ENCODE data around the gene GABRG3.
A peak's percentile ranks its signal among the peaks of the same experiment; 100 is the strongest.

GABRG3 gene

DNA sequence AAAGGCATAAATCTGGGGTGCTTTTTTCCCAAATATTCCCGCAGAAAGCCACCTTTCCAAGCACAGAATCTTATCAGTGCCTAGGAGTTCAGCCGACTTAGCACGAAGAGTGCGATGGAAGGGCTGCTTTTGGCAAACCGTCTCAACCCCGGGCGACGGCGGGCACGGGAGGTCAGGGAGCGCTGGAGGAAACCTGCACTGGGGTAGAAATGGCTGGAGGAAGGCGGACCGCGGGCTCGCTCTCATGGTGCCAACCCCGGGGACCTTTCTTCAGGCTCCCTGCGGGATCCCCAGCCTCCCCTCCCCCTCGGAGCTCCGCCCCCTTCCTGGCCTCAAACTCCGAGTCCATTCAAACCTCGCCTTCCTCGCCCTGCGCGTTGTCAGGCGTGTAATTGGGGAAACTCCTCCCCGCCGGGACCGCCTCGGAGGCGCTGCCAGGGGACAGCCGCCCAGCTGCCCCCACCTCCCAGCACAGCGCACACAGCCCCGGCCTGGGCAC lies at the start of gene GABRG3:
Gene GABRG3, plus strand, starts transcription at position 470 of the 499 bp plus-strand sequence.
- DNase-seq: no peak

DNA sequence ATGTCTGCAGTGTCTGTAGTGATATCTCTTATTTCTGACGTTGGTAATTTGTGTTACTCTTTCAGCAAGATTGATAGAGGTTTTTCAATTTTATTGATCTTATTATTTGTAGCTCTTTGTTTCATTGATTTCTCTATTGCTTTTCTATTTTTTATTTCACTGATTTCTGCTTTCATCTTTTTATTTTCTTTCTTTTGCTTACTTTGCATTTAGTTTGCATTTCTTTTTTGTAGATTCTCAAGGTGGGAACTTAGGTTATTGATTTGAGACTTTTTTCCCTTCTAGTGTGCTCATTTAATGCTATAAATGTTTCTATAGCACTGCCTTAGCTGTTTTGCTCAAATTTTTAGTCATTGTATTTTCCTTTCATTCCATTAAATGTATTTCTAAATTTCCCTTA lies 49.5 kb upstream of the GABRG3 start:
- DNase-seq: no peak

DNA sequence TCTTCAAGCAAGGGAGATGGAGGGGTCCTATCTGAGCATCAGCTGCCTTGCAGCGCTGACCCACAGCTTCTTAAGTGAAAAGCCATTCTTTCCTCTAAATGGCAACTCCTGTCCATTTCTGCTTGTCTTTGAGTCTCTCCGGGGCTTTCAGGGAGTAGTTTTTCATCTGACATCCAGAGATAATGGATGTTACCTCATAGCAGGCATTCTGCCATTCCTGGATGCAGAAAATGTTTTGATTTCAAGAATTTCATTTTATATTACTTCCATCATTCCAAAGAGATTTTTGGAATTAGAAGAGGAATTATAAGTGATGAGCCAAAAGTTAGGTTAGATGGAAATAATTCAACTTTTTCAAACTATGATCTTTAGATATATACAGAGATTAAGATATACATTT lies 44.9 kb upstream of the GABRG3 start:
- DNase-seq: no peak

DNA sequence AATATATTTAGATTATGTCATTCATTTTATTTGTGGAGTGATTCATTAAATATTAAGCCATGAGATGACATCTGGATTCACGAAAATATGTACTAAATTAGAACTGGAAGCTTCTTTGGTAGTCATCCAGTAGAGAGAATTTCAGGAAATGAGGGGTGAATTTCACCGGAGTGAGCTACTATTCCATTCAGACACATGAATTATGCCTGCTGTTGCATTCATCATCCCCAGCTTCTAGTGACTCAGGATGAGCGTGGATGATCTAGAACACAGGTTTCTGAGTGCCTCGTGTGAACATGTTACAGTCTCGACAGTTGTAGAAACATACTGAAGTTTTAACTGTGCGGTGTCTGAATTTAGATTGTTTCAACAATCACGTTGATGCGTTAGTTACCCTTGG lies 42.9 kb upstream of the GABRG3 start:
- DNase-seq: no peak

GRCh38 chr15:26929588-26929987 lies 41.4 kb upstream of the GABRG3 start:
- no peak for DNase-seq

GRCh38 chr15:26934848-26935247 lies 36.1 kb upstream of the GABRG3 start:
- no peak for DNase-seq

DNA sequence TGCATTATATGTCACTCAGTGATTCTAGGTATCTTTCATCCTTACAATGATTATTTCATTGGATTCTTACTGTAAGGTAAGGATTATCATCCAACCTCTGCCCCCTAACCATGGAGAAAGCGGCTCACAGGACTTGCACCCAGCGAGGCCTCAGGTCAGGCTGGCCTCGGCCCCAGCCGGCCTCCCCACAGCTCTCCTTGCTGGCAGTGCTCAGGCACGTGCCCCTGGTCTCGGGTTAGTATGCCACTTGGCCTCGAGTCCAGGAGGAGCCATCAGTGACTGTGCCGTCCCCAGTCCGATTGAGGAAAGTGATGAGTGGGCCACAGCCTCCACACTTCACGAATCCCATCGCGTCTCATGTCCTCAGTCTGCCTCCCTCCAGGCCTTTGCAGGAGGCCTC lies 35.7 kb upstream of the GABRG3 start:
- DNase-seq: no peak

DNA sequence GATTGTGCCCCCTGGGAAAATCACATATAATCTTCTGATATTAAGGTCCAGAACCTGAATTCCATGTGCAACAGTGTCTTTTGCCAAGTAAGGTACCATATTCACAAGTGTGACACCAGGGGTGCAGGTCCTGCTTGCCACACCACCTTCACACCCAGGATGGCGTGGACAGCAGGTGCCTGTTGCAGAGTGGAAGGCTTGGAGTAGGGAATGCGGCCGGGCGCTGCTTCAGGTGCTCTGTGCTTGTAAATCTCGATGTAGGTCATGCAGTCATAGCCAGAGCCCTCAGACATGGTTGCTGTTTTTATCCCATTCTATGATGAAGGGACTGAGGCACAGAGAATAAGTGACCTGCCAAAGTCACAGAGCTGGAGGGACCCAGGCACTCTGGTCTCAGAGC lies 34.5 kb upstream of the GABRG3 start:
- DNase-seq: no peak

DNA sequence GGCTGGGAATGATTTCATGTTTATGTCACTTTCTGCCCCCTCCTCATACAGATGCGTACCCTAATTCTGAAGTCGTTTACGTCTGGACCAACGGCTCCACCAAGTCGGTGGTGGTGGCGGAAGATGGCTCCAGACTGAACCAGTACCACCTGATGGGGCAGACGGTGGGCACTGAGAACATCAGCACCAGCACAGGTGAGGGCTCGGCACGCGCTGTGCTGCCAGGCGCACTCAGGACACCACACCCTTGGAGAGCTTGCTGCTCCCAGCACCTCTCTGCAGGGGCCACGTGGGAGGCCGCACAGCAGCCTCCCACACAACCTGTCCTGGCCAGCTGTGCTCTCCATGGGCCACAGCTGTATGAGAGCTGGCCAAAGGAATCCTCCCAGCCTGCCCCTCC lies 33.8 kb upstream of the GABRG3 start:
- no peak for DNase-seq

DNA sequence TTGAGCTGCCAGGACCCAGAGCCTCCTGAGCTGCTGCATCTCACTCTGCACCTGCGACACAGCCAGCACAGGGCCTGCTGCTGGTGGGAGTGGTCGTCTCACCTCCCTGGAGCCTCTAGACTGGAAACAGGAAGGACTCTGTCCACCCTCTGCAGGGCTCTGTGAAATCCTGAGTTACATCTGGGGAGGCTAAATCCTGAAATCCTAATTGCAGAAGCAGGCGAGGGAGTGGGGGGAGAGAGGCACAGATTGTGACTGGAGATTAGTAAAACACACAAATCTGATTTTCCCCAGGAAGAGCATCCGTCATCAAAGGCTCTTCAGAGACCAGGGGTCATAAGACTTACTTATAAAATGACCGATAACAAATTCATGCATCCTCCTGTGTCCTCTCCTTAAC lies 31.6 kb upstream of the GABRG3 start:
- no peak for DNase-seq

- no peak for DNase-seq
Observed at GRCh38 chr15:26941489-26941888, 29.5 kb upstream of the GABRG3 start.

GRCh38 chr15:26943866-26944265 lies 27.1 kb upstream of the GABRG3 start:
- no peak for DNase-seq

GRCh38 chr15:26945046-26945445 lies 25.9 kb upstream of the GABRG3 start:
- DNase-seq: no peak

- no peak for DNase-seq
Observed at GRCh38 chr15:26950001-26950400, 21.0 kb upstream of the GABRG3 start.

DNA sequence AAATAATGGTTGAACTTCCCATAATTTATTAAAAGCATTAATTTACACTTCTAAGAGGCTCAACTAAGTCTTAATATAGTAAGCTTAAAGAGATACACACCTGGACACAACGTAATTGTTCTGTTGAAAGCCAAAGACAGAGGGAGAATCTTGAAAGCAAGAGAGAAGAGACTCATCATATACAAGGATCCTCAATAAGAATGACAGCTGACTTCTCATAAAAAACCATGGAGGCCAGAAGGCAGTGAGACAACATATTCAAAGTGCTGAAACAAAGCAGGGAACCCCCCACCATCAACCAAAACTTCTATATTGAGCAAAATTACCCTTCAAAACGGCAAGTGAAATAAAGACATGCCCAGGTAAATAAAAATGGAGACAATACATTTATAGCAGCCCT lies 16.6 kb upstream of the GABRG3 start:
- no peak for DNase-seq

DNA sequence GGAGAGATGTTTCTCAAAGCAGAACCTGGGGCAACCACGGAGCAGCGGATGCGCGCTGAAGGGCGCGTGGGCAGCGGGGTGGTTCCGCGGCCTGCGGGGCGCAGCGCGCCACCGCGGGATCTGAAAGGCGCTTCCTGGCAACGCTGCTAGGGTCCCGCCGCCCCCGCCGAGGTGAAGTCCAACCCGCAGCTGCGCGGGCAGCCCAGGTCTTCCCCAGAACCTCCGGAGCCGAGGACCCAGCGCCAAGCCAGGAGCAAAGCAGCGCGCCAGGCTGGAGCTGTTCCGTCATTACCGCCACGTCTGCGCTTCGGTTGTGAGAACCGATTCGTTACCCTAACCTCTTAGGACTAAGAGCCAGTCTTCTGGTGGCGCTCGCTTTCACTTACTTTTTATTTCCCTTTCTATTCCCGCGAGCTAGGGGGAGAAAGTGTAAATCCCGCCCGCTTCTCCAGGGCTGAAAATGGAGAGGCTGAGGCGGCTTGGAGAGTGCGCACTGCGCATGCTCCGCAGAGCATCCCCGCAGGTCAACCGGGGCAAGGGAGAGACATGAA lies 3.2 kb upstream of the GABRG3 start:
- peak; percentile 23 for DNase-seq

- DNase-seq: no peak
Observed at GRCh38 chr15:26968806-26969205, 2.2 kb upstream of the GABRG3 start.

- no peak for DNase-seq
Observed at GRCh38 chr15:26971271-26972018, 464 bp downstream of the GABRG3 start.

- DNase-seq: no peak
Observed at GRCh38 chr15:26972636-26973035, 1.7 kb downstream of the GABRG3 start.

GRCh38 chr15:26974120-26974780 lies 3.3 kb downstream of the GABRG3 start:
- peak; percentile 33 for DNase-seq

DNA sequence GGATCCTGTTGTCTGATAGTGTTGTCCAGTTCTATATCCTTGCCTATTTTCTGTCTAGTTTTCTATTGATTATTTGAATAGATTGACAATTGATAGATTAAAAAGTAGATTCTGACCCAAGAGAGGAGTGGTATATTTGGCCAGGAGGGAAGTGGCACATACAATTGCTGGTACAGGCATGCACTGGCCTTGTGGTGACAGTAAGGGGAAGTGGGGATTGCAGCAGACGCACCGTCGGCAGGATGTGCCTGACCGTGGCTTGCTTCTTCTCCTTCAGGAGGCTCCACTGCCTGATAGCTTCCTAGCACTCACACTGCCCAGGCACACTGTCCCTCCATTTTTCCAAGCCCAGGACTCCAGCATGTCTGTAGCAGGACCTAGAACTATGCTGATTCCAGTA lies 10.5 kb downstream of the GABRG3 start:
- no peak for DNase-seq

DNA sequence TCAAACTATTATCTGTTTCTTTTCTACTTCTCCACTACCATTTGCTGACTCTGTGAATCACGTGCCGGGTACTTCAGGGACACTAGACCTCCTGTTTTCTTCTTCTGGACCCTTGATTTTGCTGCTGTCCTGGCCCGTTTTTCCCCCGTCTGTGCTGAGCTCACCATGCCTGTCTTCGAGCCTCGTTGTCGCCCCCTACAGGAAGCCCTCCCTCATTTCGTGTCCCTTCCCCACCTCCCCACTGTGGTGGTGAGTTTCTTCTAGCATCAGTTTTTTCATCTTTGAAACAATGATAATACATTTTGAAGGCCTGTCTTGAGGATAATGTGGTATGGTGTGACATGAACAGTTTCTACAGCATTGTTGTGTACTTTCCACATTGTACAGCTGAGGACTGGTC lies 12.8 kb downstream of the GABRG3 start:
- DNase-seq: no peak

DNA sequence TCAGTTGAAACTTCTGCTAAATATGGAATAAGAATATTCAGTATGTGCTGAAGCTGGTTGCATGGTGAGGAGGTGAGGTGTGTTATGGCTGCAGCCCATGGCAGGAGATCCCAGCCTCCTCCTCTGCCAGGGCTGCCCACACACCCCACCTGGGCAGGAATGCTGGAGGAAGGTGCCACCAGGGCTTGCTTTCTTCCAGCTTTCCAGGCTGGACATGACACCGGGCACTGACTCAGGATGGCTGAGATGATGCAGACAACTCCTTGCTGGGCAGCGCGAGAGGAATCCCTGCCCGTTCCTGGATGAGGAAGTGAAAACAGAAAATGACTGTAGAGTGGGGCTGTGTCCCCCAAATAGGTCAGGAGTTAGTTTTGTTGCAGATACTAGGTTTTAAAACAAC lies 14.1 kb downstream of the GABRG3 start:
- DNase-seq: no peak

- no peak for DNase-seq
Observed at GRCh38 chr15:26996250-26996649, 25.3 kb downstream of the GABRG3 start.

All from NCI-H524 treated with DMSO at 0.1 percent for 48 hours (cell line).